Body of pancreas (tissue), 4 donors: Measurements from ENCODE around the gene GPA33. TPM values are rescaled to one million over a fixed set of nuclear protein-coding genes. Genes with fewer than 3 reads are reported as not detected.

Experiments used
- ATAC-seq: fragments of 150-250 bp; one replicate; pipeline ENCODE4 v1.9.1; 2016
- DNase-seq, 4 donors: peaks; one replicate each; pipeline ENCODE4 v3.0.0-alpha.2; 2019
- H3K27ac ChIP-seq, 4 donors: fragments of 200-600 bp; sonication (generic); 1 replicate in 3 of 4; 2 replicates in 1 of 4; pipeline versions ENCODE4 v1.5.1 to v1.6.1; 2016 to 2019; ENCODE audit warnings: mild to moderate bottlenecking in 1 of 4, mixed read lengths in 1 of 4, moderate library complexity in 1 of 4
- H3K27me3 ChIP-seq, 2 donors: fragments of 200-600 bp; sonication (generic); one replicate each; pipeline ENCODE4 v1.6.0; 2016; ENCODE audit warnings: mild to moderate bottlenecking in 1 of 2
- H3K36me3 ChIP-seq, 2 donors: fragments of 200-600 bp; sonication (generic); replicated peaks in 1 of 2; 2 replicates each; pipeline ENCODE4 v1.5.1; 2016; ENCODE audit warnings: low read depth in 2 of 2; ENCODE audit not compliant: insufficient read depth in 1 of 2
- H3K4me1 ChIP-seq: fragments of 200-600 bp; sonication (generic); one replicate; pipeline ENCODE4 v1.6.0; 2016
- H3K4me3 ChIP-seq, 2 donors: fragments of 200-600 bp; sonication (generic); 1 replicate in 1 of 2; 2 replicates in 1 of 2; pipeline ENCODE4 v1.5.1; 2016 to 2019
- H3K9me3 ChIP-seq, 3 donors: fragments of 200-600 bp; sonication (generic); 1 replicate in 2 of 3; 2 replicates in 1 of 3; pipeline ENCODE4 v1.5.1; 2016
- CTCF ChIP-seq, 7 experiments: fragments of 450-650 bp in 4 of 7; fragments of 200-600 bp in 3 of 7; sonication (generic) in 3 of 7; IDR thresholded peaks; one replicate each; pipeline ENCODE4 v1.5.1; 2016 to 2019; ENCODE audit warnings: antibody characterized with exemption in 7 of 7
- POLR2A ChIP-seq, 3 donors: fragments of 450-650 bp; IDR thresholded peaks; one replicate each; pipeline ENCODE4 v1.6.1; 2016; ENCODE audit warnings: antibody characterized with exemption in 3 of 3, mild to moderate bottlenecking in 2 of 3
- WGBS, 2 donors: methylation state at CpG; one replicate each; pipeline ENCODE4 v1.1.5; 2017; 5-methylcytosine and 5-hydroxymethylcytosine counted together
- intact Hi-C: fragments of 100-400 bp; cut with DNase I; formaldehyde crosslinking; loops from one replicate; pipeline ENCODE4 v1.15.1; 2023
- total RNA-seq, 2 donors: library from RNA; depleted of rRNA; stranded (reverse); fragments of >200 nt; gene quantifications; one replicate each; pipeline ENCODE4 v1.1.0, GENCODE V29; 2016

Gene GPA33
- total RNA-seq, 2 donors from 2014 or later: 1.6 TPM; not detected in 1

DNA sequence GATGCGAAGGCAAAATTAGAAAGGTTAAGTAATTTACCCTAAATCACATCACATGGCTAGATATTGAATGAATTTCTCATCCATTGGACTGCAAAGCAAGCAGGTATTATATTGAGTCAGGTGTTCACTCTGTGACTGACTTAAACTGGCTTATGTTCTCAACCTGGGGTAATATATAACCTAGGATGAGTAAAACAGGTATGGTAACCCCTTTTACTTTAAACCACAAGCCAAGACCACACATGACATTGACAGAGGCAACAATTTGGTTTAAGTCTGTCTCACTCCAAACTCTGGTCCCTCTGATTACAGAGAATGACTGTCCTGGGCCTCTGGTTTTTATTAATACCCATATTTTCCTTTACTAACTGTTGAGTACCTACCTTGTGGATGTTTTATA lies 67.8 kb downstream of the GPA33 start:
- TF ChIP-seq CTCF (IDR thresholded peaks at IDR 0.05) (no peak), POLR2A (IDR thresholded peaks at IDR 0.05) (no peak)
- H3K4me1 ChIP-seq: no peaks in the 10 kb centered on the region
- no peaks in the 10 kb centered on the region for H3K9me3 ChIP-seq
- intact Hi-C loops: no loop called here
- WGBS, 2 donors: 86 to 87% methylated on average over 1 of the region's 1 CpG
- H3K27me3 ChIP-seq: no peaks in the 10 kb centered on the region
- H3K27ac ChIP-seq: no peak overlapping the region
- ATAC-seq (no peak), DNase-seq (no peak)
- H3K36me3 ChIP-seq: no peaks in the 10 kb centered on the region
- H3K4me3 ChIP-seq: no peak overlapping the region

DNA sequence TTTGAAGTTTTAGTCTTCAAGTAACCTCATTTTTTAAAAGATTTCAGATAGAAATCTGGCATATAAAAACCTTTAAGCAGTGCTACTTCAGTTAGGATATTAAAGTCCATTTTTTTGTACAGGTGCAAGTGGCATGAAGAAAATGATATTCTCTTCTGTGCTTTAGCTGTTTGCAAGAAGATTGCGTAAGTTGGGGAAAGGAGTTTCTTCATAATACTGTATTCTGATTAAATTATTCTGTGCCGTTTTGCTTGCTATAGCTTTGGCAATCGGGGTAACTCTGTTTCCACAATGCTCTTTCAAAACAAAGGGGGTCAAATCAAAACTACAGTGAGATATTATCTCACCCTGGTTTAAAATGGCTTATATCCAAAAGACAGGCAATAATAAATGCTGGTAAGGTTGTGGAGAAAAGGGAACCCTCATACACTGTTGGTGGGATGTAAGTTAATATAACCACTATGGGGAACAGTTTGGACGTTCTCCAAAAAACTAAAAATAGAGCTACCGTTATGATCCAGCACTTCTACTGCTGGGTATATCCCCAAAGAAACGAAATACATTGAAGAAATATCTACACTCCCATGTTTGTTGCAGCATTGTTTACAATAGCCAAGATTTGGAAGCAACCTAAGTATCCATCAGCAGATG lies 74.0 kb downstream of the GPA33 start:
- TF ChIP-seq POLR2A (IDR thresholded peaks at IDR 0.05) (no peak), CTCF (IDR thresholded peaks at IDR 0.05) (no peak)
- Histone ChIP-seq H3K27me3 (no peaks in the 10 kb centered on the region), H3K9me3 (no peaks in the 10 kb centered on the region), H3K27ac (no peak overlapping the region), H3K36me3 (no peaks in the 10 kb centered on the region), H3K4me3 (no peak overlapping the region), H3K4me1 (no peaks in the 10 kb centered on the region)
- DNase-seq (no peak), ATAC-seq (no peak)
- WGBS, 2 donors: 53 to 56% methylated on average over 6 of the region's 6 CpGs
- intact Hi-C loops: no loop called here

- Histone ChIP-seq H3K27me3 (no peaks in the 10 kb centered on the region), H3K9me3 (no peaks in the 10 kb centered on the region), H3K4me3 (no peak overlapping the region), H3K4me1 (no peaks in the 10 kb centered on the region), H3K27ac (no peak overlapping the region), H3K36me3 (no peaks in the 10 kb centered on the region)
- DNase-seq: no peak
- ATAC-seq: no peak
- TF ChIP-seq POLR2A (IDR thresholded peaks at IDR 0.05) (no peak), CTCF (IDR thresholded peaks at IDR 0.05) (no peak)
- intact Hi-C loops: no loop called here
- 54 to 57% methylated on average over 8 of the region's 8 CpGs for WGBS, 2 donors
Measured at GRCh38 chr1:167013108-167013929, 76.9 kb downstream of the GPA33 start.

- Histone ChIP-seq H3K9me3 (no peaks in the 10 kb centered on the region), H3K27me3 (no peaks in the 10 kb centered on the region), H3K4me3 (no peak overlapping the region), H3K4me1 (no peaks in the 10 kb centered on the region), H3K36me3 (no peaks in the 10 kb centered on the region), H3K27ac (no peak overlapping the region)
- DNase-seq (no peak), ATAC-seq (no peak)
- 41 to 47% methylated on average over 2 of the region's 2 CpGs for WGBS, 2 donors
- no peak for TF ChIP-seq CTCF (IDR thresholded peaks at IDR 0.05)
- no peak for TF ChIP-seq POLR2A (IDR thresholded peaks at IDR 0.05)
- intact Hi-C loops: no loop called here
Measured at GRCh38 chr1:167012570-167012969, 77.6 kb downstream of the GPA33 start.
